HG03439 (cell line): ENCODE results near the gene NF1.
"Not testable (repeated sequence)": the region's sequence is repeated elsewhere in the genome, so short reads cannot be mapped to it uniquely, and the experiment has no call there.

Source experiments
- ATAC-seq: cut with Tn5 transposase; IDR thresholded peaks from one replicate; pipeline ENCODE4 v1.9.1; 2021; ENCODE audit warnings: mild to moderate bottlenecking, moderate library complexity; ENCODE audit not compliant: unreplicated experiment

The NF1 gene

DNA sequence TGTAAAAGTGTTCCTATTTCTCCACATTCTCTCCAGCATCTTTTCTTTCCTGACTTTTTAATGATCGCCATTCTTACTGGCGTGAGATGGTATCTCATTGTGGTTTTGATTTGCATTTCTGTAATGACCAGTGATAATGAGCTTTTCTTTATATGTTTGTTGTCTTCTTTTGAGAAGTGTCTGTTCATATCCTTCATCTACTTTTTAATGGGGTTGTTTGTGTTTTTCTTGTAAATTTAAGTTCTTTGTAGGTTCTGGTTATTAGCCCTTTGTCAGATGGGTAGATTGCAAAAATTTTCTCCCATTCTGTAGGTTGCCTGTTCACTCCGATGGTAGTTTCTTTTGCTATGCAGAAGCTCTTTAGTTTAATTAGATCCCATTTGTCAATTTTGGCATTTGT lies 81.4 kb downstream of the NF1 start:
- ATAC-seq: not testable (repeated sequence)

DNA sequence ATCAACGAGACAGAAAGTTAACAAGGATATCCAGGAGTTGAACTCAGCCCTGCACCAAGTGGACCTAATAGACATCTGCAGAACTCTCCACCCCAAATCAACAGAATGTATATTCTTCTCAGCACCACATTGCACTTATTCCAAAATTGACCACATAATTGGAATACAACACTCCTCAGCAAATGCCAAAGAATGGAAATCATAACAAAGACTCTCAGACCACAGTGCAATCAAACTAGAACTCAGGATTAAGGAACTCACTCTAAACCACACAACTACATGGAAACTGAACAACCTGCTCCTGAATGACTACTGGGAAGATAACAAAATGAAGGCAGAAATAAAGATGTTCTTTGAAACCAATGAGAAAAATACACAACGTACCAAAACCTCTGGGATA lies 84.2 kb downstream of the NF1 start:
- not testable (repeated sequence) for ATAC-seq

DNA sequence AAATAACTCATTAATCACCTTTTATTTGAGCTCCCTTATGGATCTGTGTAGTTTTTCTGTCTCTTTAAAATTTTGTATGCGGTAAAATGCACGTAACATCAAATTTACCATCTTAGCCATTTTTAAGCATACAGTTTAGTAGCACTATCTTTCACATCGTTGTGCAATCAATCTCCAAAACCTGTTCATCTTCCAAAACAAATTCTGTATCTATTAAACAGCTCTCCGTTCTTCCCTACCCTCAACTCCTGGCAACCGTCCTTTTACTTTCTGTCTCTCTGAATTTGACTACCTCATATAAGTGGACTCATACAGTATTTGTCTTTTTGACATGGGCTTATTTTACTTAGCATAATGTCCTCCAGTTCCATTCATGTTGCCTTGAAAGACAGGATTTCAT lies 100.5 kb downstream of the NF1 start:
- ATAC-seq: no peak

DNA sequence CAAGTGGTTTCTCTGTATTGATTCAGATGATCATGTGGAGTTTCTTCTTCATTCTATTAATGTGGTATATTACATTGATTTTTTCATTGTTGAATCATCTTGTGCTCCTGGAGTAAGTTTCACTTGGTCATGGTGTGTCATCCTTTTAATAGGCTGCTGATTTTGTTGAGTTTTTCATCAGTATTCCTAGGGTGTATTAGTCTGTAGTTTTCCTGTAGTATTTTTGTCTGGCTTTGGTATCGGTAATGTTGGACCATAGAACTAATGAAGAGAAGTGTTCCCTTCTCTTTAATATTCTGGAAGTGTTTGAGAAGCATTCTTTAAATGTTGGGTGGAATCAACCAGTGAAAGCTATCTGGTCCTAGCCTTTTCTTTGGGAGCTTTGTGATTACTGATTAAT lies 103.2 kb downstream of the NF1 start:
- ATAC-seq: no peak

DNA sequence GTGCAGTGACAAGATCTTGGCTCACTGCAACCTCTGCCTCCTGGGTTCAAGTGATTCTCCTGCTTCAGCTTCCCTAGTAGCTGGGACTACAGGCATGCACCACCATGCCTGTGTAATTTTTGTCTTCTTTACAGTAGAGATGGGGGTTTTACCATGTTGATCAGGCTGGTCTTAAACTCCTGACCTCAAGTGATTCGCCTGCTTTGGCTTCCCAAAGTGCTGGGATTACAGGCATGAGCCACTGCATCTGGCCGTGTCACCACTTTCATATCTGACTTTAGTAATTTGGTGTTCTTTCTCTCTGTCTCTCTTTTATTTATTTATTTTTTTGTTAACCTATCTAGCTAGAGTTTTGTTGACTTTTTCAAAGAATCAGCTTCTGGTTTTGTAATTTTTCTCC lies 103.9 kb downstream of the NF1 start:
- not testable (repeated sequence) for ATAC-seq

DNA sequence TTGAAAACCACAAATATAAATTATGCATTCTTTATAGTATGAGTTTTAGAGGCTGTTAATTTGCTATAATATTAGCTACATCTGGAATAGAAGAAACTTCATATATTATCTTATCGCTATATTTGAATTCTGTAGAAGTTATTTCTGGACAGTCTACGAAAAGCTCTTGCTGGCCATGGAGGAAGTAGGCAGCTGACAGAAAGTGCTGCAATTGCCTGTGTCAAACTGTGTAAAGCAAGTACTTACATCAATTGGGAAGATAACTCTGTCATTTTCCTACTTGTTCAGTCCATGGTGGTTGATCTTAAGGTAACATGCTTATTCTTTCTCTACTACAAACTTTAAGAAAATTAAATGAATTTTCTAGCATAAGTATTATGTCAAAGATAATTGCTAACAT lies 105.5 kb downstream of the NF1 start:
- no peak for ATAC-seq

DNA sequence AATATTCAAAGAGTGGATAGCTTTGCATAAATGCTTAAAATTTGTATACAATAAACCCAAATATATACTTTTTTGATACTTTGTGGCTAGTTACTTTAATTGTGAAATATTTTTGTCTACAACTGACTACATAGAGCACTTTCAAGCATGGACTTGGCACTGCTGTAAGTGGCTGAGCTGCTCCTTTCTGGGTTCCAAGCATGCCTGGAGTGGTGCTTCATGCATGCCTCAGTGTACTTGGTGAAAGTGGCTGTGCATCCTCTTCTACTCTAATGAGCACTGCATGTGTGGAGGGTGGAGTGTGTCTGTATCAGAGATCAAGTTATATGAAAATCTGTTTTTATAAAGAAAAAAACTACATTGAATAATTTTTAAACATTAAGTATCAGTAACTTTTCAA lies 108.2 kb downstream of the NF1 start:
- no peak for ATAC-seq

DNA sequence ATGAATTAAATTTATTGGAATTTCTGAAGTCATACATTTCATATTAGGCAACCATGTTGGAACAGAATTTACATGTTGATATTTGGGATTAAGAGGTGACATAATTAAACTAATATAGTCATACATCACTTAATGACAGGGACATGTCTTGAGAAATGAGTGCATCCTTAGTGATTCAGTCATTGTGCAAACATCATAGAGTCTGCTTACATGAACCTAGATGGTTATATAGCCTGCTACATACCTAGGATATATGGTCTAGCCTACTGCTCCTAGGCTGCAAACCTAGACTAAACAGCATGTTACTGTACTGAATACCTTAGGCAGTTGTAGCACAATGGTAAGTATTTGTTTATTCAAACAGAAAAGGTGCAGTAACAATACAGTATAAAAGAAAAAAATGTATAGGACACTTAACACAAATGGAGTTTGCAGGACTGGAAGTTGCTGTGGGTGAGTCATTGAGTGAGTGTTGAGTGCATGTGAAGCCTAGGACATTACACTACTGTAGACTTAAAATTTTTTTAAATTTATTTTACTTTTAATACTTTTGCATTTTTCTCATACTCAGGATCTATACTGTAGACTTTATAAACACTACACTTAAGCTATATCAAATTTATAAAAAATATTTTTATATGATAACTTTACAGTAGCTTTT lies 116.7 kb downstream of the NF1 start:
- no peak for ATAC-seq

DNA sequence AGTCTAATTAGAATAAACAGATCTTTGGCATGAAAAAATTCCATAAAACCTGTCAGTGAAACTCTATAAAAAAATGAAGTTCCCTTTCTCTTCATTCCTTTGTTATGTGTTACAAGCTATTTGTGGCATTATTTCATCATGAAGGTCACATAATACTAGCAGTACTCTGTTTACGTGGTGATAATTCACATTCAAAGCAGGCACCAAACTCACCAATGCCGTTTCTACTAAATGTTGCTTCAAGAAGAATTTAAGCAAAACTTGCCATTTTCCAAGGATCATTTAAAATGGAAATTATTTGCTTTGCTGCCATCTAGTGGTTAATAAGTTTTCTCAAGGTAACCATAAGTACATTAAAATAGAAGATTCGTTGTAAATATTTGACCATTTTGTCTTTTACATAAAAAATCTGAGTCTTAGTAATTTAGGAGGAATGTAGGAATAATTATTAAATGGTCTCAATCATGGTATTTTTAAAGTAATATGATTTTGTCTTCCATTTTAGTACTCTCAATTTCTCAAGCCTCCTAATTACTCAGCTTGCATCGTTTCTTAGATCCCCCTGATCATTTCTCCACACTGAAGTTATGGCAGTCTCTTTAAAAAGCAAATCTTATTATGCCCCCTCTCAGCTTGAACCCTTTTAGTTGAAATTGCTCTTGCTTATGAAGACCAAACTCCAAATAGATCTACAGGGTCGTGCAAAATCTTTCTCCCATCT lies 121.4 kb downstream of the NF1 start:
- ATAC-seq: no peak

DNA sequence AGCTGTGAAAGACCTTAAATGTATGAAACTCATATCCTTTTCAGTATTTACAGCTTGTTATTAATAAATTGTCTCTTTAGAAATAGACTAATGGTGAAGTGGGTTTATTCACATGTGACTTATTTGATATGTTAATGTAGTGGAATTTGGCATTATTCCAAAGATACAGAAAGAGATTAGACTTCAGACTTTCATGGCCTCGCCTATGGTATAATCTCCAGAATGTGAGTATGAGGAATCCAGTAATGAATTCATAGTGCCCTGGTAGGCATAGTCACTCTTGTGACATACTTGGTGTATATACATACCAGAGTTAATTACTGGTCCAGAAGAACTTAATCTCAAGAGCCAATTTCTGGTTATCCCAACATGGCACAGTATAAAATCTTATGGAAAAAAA lies 129.6 kb downstream of the NF1 start:
- no peak for ATAC-seq

DNA sequence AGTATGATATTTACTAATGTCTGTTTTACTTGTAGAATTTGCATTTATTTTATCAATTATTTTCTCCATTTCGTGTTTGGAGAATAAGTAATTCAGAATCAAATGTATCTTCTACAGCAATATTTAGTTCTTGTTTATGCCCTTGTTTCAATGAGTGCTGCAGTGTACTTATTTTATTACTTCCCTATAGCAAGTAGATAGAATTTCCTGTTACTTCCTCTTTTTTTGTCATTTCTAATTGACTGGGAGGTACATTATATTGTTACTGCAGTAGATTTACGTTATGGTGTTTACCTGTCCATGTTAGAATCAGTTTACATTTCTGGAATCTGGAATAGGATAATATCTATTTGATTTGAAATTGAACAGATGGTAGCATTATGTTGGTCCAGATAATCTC lies 131.1 kb downstream of the NF1 start:
- ATAC-seq: no peak

DNA sequence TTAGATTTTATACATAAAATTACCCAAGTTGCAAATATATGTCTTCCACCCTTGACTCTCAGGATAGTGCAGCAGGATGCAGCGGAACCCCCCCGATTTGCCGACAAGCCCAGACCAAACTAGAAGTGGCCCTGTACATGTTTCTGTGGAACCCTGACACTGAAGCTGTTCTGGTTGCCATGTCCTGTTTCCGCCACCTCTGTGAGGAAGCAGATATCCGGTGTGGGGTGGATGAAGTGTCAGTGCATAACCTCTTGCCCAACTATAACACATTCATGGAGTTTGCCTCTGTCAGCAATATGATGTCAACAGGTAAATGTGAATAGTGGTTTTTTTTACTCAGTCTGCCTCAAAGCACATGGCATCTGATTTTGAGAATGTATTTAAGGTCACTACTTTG lies 131.6 kb downstream of the NF1 start:
- no peak for ATAC-seq

DNA sequence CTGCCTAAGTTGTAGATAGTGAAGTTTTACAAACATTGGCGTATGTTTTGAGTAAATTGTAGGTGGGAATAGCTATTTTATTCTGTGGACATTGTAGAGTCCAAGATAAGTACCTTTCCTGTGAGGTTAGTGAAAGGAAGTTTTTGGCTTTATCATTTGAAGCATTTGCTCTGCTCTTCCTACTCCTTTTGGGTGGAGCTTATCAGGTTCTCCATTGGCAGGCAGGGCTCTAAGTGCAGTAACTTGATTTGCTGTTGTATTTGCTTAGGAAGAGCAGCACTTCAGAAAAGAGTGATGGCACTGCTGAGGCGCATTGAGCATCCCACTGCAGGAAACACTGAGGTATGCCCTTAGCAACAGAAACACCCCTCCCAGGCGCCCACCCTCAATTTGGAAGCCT lies 132.2 kb downstream of the NF1 start:
- no peak for ATAC-seq

DNA sequence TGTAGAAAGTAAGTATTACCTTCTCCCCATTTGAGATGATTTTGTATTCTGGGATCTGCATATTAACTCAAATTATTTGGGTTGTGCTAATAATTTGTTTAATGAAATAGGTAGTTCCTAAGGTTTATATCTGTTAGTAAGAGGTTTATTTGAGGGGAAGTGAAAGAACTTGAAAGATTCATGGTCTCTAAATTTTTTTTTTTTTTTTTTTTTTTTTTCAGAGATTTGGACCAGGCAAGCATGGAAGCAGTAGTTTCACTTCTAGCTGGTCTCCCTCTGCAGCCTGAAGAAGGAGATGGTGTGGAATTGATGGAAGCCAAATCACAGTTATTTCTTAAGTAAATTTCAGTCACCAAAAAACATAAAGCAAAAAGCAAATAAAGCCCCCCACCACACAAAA lies 137.1 kb downstream of the NF1 start:
- ATAC-seq: no peak

DNA sequence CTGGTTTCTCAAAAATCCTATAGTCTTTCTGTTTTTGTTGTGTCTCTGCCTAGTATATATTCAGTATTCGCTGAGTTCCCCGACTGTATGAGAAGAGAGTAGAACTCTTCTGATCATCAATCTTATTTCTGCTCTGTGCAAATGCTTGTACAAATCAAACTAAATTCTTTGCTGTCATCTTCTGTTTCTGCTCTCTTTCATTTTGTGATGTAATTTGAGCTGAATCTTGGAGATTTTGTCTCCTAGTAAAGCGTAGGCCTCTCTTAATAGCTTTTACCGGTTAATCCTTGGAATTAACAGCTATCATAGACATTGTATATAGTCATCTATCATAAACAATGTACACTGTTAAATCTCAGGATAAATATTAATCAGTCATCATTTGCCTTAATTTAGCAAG lies 140.3 kb downstream of the NF1 start:
- ATAC-seq: no peak

DNA sequence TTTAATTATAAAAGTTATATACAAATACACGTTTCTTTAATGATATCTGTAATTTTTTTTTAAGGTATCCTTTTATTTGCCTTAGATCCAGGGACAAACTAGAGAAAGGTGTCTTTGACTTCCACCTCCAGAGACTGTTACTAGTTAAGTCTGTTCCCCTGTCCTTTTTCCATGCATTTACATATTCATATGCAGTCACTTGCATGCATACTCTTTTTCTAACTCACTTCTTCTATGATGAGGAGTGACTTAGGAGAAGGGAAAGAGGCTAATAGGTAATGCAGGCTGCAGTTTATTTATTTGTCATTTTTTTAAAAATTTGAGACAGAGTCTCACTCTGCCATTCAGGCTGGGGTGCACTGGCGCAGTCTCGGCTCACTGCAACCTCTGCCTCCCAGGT lies 141.4 kb downstream of the NF1 start:
- ATAC-seq: no peak

DNA sequence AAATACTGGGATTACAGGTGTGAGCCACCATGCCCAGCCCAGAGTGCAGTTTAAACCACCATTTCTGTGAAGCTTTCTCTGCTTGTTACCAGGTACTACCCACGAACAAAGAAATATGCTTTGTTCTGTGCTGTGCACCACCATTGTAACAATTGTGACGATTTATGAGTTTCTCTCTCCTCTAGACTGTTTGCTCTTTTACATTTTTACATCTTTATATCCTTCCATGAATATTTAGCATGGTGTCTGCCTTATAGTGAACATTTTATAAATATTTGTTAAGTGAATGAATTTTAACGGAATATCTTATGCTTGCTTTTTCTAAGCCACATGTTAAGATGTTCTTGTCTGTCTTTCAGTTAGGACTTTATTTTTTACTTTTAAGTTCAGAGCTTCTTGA lies 141.9 kb downstream of the NF1 start:
- no peak for ATAC-seq

DNA sequence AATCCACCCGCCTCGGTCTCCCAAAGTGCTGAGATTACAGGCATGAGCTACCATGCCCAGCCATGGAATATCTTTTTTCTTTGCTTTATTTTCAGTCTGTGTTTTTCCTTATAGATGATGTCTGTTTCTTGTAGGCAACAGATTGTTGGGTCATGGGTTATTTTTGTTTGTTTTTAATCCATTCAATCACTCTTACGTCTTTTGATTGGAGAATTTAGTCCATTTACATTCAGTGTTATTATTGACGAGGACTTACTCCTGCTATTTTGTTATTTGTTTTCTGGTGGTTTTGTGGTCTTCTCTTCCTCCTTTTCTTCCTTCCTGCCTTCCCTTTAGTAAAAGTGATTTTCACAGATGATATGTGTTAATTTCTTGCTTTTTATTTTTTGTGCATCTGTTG lies 146.3 kb downstream of the NF1 start:
- no peak for ATAC-seq

DNA sequence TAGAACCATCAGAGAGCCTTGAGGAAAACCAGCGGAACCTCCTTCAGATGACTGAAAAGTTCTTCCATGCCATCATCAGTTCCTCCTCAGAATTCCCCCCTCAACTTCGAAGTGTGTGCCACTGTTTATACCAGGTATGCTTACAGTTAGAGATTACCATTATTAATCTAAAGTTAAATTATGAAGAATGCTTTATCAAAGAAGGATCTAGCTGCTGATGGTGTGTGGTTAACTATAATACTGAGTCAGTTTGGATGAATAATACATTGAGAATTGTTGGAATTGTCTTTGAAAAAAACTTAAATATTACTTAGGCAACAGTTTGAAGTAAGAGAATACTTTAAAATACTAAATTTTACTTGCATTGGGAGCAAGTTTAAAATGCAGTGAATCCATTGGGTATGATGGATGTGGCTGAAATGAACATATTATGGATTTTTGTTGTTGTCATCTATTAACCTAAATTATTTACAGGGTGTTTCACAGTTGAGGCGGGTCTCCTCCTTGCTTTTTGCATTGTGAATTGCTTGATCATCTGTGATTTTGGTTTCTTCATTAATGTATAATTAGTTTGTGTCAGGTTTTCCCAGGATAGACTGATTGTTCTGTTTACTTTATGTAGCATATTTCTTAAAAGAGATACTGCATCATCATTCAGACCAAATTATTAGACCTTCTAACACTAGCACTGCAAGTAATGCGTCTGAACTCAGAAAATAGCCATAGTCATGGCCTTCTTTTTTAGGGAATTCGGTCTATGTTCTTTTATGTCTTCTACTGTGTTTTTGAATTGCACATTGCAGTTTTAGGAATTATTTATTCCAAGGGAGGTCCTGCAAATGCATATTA lies 154.4 kb downstream of the NF1 start:
- no peak for ATAC-seq

DNA sequence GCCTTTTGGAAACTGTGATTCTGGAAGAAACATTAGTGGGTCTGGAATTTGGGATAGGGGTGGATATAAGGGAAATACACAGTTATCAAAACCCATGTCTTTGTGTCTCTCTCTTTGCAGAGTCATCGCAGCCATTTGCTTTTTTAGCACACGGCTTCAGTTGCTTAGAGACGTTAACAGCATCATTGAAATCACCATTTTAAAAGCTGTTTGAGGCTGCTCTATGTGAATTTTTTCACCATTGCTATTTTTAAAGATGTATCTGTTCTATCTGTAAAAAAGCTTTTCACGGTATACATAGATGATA lies 155.0 kb downstream of the NF1 start:
- no peak for ATAC-seq

DNA sequence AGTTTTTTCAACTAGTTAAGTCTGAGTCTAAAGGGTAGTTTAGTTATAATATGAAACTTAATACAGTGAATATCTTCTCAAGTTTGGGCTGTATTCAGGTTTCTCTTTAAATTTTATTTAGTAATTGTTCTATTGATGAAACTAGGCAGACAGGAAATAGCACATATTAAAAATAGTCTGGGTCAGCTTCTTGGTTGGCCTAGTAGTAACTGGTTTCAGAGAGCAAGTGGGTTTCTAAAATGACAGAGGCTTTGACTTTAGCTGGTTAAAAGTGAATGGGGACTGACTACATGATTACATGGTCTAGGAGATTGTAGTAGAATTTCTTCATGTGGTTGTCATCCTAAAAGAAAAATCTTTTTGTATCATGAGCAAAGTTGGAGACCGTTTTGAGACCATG lies 155.5 kb downstream of the NF1 start:
- ATAC-seq: no peak
